Choroid plexus epithelial cell (primary cell): Measurements from ENCODE around the gene ABLIM1.

Experiments
- DNase-seq: peaks from one replicate; pipeline ENCODE4 v3.0.0-alpha.2; 2010; ENCODE audit warnings: low read depth
- H3K4me3 ChIP-seq: 2 replicates; pipeline ENCODE4 v1.5.1; 2011; ENCODE audit warnings: low read depth, mild to moderate bottlenecking, control low read depth, low read length, moderate library complexity
- CTCF ChIP-seq: conservative IDR thresholded peaks from 2 replicates; pipeline ENCODE4 v1.5.1; 2011; ENCODE audit warnings: low read depth, mild to moderate bottlenecking, control low read depth, inconsistent platforms, low read length, moderate library complexity

ABLIM1 gene

GRCh38 chr10:114429581-114430335 is 228.3 kb downstream of the ABLIM1 start:
- H3K4me3 ChIP-seq, result no peak overlapping the region
- DNase-seq, result no peak
- no peak for TF ChIP-seq CTCF

GRCh38 chr10:114427124-114427852 is 230.8 kb downstream of the ABLIM1 start:
- no peak overlapping the region for H3K4me3 ChIP-seq
- TF ChIP-seq CTCF, result peak; percentile 23
- peak; percentile 41 for DNase-seq

GRCh38 chr10:114426476-114426875 is 231.6 kb downstream of the ABLIM1 start:
- no peak for DNase-seq
- TF ChIP-seq CTCF, result no peak
- no peak overlapping the region for H3K4me3 ChIP-seq

- TF ChIP-seq CTCF, result no peak
- no peak for DNase-seq
- H3K4me3 ChIP-seq, result no peak overlapping the region
These were observed 237.1 kb downstream of the ABLIM1 start for GRCh38 chr10:114420811-114421485.

- H3K4me3 ChIP-seq, result no peak overlapping the region
- TF ChIP-seq CTCF, result no peak
- DNase-seq, result no peak
These were observed 240.0 kb downstream of the ABLIM1 start for GRCh38 chr10:114418109-114418508.

- no peak overlapping the region for H3K4me3 ChIP-seq
- DNase-seq, result peak; percentile 82
- no peak for TF ChIP-seq CTCF
These were observed 244.9 kb downstream of the ABLIM1 start for GRCh38 chr10:114412907-114413797.
